HG03135 (cell line): Measurements from ENCODE around the gene LTBP3.

Experiments used
- ATAC-seq: cut with Tn5 transposase; IDR thresholded peaks from one replicate; pipeline ENCODE4 v1.9.1; 2021; ENCODE audit warnings: mild to moderate bottlenecking, moderate library complexity; ENCODE audit not compliant: unreplicated experiment

Gene LTBP3

GRCh38 chr11:65586247-65586630 lies 28.1 kb upstream of the LTBP3 start:
- no peak for ATAC-seq

DNA sequence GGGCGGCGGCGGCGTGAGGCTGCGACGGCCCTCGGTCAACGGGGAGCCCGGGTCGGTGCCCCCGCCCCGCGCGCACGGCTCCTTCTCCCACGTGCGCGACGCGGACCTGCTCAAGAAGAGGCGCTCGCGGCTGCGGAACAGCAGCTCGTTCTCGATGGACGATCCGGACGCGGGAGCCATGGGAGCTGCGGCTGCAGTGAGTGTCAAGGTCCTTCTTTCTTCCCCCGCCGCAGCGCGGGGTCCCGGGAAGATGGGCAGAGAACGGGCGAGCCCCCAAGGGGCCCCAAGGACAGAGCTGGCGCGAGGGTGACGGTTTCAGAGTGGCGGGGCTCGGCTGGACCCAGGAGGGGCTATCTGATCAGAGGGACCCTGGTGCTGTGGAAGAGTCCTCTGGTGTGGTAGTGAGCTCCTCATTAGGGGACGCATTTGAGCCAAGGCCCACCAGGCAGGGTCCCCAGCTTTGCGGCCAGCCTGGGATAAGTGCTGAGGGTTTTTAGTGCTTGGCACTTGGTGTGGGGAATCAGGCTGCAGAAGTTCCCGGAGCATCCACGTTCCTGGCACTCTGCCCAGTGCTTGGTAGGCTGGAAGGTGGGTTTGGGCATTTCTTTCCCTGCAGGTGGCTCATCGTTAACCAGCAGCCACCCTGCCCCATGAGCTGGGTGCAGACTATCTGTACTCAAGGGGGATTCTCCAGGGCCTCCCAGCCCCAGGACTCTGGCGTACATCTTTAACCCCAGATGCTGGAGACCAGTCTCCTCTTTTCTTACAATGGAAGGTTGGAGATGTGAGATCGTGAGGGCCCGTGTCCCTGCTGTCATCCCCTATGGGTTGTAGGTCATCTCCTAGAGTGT lies 27.5 kb upstream of the LTBP3 start:
- ATAC-seq, result no peak

GRCh38 chr11:65584723-65585171 lies 26.6 kb upstream of the LTBP3 start:
- ATAC-seq, result no peak

- no peak for ATAC-seq
Measured at GRCh38 chr11:65584106-65584505, 25.9 kb upstream of the LTBP3 start.

- no peak for ATAC-seq
Measured at GRCh38 chr11:65583589-65583988, 25.4 kb upstream of the LTBP3 start.

- ATAC-seq, result no peak
Measured at GRCh38 chr11:65581928-65582327, 23.8 kb upstream of the LTBP3 start.

DNA sequence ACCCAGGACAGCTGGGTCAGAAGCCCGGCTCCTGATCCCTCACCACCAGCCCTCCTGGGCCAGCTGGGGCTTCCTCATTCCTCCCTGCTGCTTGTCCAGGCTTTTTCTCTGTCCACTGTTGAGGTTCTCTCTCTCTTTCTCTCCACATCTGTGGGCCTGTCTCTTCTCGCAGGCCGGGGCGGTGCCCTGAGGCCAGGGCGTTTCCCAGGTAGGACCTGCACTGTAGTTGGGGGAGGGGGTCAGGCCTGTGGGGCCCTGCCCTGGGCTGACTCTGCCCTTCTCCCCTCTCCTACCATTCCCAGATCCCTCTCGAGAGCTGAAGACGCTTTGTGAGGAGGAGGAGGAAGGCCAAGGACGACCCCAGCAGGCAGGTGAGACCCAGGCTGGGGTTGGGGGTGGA lies 22.6 kb upstream of the LTBP3 start:
- ATAC-seq, result no peak

DNA sequence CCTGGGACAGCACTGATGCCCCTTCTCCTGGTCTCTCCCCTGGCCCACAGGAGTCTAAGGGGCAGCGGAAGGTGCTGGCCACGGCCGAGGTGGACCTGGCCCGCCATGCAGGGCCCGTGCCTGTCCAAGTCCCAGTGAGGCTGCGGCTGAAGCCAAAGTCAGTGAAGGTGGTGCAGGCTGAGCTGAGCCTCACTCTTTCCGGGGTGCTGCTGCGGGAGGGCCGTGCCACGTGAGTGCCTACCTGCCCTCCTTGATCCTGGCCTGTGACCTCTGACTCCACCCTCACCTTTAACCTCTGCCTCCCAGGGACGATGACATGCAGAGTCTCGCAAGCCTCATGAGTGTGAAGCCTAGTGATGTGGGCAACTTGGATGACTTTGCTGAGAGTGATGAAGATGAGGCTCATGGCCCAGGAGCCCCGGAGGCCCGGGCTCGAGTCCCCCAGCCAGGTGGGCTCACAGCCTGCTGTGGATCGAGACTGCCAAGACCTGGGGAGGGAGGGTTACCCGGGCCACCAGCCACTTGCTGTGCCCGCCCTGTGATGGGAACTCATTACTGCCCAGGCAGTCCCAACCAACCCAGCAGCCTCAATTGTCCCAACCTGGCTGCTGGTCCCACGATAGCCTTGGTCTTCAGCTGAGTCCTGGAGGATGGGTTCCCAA lies 22.0 kb upstream of the LTBP3 start:
- ATAC-seq, result no peak

DNA sequence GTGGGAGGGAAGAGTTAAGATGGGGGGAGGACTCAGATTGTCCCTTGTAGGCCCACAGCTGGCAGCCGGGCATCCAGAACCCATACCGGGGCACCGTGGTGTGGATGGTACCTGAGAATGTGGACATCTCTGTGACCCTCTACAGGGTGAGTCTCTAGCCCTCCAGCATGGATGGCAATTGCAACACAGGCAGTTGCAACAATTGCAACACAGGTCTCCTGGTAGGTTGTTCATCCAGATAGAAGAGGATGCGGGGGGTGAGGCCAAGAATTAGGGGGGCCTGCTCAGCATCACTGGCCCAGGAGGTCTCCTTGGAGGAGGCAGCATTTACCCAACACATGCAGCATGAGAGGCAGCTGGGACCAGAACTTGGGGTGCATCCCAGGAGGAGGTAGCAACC lies 21.1 kb upstream of the LTBP3 start:
- ATAC-seq, result no peak

- ATAC-seq, result no peak
Measured at GRCh38 chr11:65578667-65579066, 20.5 kb upstream of the LTBP3 start.

DNA sequence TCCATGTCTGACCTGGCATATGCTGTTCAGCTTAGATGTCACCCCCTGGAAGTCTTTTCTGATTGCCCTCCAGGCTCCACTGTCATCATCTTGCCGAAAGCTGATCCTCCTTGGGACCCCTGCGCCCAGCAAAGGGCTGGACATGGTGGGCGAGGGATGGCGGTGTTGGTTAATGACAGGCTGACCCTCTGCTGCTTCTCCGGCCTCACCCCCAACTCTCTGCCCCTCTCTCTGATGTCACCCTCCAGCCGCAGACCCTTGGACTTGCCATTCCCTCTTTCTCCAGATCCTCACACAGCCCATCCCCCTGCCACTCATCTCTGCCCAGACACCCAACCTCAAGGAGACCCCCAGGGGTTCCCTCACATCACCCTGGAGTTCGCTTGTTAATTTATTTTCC lies 20.0 kb upstream of the LTBP3 start:
- no peak for ATAC-seq

DNA sequence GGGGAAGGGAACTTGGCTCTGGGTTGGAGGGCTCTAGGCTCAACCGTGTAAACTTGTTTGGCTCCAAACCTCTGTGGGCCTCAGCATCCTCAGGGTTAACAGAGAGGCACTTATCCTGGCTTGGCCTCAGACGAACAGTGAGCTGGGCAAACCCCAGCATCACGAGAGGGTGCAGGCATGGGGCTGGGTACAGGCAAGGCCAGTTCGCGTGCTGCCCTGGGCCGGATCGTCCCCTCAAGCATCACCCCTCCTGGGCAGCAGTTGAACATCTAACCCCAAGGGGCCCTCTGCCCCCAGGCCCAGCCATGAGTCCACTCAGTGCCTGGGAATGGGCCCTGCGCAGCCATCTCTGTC lies 19.6 kb upstream of the LTBP3 start:
- no peak for ATAC-seq

- ATAC-seq, result no peak
Measured at GRCh38 chr11:65576867-65577755, 19.0 kb upstream of the LTBP3 start.

DNA sequence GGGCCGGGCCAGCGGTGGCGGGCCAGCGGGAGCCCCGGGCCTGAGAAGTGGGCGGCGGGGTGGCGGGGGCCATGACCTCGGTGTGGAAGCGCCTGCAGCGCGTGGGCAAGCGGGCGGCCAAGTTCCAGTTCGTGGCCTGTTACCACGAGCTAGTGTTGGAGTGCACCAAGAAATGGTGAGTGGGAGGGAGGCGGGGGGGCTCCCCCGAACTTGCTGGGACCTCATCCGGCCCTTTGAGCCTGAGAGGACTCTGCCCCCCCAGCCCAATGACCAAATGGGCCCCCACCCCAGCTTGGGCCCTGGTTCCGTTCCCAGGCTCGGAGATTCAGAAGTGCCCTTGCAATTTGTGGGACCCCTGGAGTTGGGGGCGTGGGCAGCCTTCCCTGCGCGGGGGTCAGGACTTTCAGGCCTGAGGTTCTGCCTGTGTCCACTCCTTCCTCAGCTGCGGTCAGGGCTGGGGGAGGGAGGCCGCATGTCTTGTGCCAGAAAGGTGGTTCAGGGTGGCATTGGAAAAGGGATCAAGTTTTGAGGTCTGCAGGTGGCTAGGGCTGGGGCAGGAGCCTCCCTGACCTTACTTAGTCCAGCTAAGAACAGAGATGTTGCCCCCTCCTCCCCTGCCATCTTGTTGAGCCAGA lies 18.2 kb upstream of the LTBP3 start:
- ATAC-seq, result no peak

DNA sequence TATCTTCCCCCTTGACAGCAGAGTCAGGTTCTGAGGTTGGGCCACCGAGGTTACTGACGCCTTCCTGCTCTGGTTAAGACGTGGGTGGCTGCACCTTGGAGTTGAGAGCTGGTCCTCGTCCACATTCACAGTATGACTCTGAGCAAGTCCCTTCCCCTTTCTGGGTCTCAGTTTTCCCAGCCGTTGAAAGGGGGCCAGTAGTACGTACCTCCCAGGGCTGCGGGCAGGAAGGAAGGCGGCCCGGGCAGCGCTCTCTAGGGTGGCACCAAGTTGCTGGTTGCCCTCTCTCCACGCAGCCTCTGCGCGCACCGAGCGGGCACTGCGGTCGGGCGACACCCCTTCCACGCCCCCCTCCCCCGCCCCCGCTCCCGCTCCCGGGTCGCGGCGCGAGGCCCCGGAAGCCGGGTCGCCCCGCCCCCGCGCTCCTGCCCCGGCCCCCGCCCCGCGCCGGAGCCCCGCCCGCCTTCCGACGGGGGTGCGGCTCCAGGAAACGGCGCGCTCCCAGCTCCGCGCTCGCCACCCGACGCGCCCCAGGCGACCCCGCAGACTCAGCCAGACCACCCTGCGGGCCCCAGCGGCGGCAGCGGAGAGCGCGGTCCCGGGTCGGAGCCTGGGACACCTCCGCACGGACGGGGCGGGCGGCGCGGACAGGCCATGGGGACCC lies 17.5 kb upstream of the LTBP3 start, which contains the start of gene EHBP1L1:
Gene EHBP1L1 (plus strand): TSS at position 486 of the 664 bp plus-strand sequence. CDS start 250 bp downstream, outside the sequence.
- ATAC-seq, result no peak

DNA sequence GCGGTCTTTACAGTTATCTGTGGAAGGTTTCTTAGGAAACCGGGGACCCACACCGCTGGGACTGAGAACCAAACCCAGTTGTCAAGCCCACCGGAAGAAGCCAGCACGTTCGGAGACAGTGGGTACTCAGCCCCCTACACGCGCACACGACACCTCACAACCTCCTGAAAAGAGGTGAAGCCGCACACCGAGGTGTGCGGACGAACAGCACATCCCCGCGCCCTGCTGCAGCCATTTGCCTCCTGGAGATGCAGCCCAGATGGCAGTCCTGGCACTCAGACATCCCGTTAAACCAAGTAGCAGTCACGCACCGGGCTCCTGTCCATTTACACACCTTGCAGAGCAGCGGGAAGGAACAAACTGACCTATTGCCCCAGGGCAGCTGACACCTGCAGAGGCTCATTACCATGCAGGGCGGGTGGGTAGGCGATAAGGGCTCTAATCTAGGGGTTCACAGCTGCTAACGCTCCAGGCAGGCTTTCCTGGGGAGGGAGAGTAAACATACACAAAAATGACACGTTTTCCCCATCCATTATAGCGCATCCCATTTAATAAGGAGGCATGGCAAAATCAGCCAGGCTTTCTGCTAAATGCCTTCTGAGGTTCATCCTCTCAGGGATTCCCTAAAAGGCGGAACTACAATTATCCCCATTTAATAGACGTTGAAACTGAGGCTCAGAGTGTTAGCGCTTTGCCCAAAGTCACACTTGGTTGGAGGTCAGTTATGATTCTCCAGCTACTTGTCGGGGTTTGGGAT lies 16.8 kb upstream of the LTBP3 start:
- no peak for ATAC-seq

DNA sequence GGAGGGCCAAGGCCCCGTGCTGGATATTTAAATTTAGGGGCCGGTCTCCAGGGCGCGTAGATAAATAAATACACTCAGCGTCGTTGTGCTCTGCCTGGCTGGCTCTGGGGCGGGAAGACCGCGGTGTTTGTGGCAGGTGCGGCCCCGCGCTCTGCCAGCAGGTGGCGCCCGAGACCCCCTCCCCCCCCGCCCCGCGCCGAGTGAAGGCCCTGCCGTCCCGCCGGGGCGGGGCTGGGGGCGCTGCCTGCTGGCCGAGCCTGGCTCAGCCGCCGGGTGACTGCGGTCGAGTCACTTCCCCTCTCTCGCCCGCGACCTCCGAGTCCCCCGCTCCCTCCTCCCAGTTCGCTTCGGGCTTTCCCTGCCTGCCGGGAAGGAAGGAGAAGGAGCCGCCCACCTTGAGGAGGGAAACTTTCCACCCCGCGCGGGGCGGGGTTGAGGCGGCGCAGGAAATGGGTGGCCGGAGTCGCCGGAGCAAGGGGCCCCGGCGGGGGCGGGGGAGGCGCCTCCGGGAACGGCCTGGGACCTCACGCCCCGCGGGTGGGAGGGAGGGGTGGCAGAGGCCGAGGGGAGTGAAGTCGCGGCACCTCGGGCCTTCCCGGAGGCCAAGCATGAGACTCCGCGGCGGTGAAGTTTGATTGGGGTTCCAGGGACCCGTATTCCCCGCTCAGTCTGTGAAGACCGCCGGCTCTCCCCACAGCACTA lies 16.1 kb upstream of the LTBP3 start:
- ATAC-seq, result peak; percentile 35

DNA sequence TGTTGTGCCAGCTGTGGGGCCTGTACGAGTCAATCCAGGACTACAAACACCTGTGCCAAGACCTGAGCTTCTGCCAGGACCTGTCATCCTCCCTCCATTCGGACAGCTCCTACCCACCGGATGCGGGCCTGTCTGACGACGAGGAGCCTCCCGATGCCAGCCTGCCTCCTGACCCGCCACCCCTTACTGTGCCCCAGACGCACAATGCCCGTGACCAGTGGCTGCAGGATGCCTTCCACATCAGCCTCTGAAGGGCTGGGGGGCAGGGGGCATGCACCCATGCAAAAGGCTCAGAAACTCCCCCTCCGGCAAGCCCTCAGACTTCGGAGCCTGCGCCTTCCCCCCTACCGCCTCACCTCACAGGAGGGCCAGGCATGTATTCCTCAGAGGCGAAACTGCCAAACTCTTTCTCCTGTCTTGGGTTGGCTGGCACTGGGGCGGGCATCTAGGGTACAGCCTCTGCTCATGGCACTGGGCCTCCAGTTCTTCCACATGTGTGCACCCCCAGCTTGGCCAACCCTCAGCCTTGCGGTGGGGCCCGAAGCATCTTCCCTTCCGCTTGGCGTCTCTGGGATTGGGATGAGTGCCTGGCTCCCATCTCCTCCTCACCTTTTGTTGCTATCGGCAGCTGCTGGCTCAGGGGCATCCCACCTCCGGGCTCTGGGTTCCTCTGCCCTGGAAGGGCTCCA lies 15.4 kb upstream of the LTBP3 start:
- ATAC-seq, result no peak
